GM21825 (cell line): ENCODE results near the gene RPL12.
"Not testable (repeated sequence)": the region's sequence is repeated elsewhere in the genome, so short reads cannot be mapped to it uniquely, and the experiment has no call there.

Experiments
- ATAC-seq: cut with Tn5 transposase; IDR thresholded peaks from one replicate; pipeline ENCODE4 v1.9.1; 2021; ENCODE audit warnings: mild to moderate bottlenecking, moderate library complexity; ENCODE audit not compliant: unreplicated experiment

The RPL12 gene

DNA sequence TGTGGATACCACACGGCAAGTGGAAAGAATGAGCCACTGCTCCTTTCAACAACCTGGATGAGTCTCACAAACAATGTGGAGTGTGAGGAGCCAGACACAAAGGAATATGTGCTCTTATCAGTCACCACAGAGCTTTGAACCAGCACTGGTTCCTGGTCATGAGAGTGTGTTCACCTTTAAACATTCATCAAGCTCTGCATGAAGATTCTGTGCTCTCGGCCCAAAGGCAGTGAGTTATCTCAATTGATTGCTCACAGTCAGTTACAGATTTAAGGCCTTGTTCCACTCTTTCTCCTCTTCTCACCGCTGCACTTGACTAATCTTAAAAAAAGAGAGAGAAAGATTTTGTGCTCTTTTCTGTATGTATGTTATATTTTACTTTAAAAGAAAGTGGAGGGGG lies 19.5 kb upstream of the RPL12 start:
- no peak for ATAC-seq

- ATAC-seq: no peak
Observed at GRCh38 chr9:127467621-127468020, 16.4 kb upstream of the RPL12 start.

GRCh38 chr9:127466407-127466917 lies 15.3 kb upstream of the RPL12 start:
- not testable (repeated sequence) for ATAC-seq

DNA sequence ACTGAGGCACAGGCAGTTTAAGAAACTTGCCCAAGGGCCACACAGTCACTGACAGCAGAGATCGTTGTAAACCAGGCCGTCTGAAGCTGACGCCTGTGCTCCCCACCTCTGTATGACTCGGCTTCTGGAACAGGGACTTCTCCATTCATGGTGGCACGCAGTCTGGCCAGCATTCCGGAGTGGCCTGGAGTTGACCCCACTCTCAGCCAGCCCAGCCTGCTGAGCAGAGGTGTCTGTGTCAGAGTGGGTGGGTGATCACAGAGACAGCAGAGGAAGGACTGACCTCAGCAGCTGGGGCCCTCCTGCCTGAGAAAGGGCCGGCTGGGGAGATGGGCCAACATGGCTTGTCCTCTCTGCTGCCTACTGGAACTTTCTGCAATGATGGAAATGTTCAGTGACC lies 12.7 kb upstream of the RPL12 start:
- ATAC-seq: no peak

DNA sequence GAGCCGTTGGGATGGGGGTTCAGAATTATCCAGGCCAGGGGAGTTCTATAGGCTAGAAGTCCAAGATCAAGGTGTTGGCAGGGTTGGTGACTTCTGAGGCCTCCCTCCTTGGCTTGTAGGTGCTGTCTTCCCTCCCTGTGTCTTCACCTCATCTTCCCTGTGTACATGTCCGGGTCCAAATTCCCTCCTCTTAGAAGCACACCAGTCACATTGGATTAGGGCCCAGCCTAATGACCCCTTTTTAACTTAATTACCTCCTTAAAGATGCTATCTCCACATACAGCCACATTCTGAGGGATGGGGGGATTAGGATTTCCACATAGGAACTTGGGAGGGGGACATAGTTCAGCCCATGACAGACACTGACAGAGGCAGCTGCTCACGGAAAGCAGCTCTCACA lies 12.2 kb upstream of the RPL12 start:
- no peak for ATAC-seq

DNA sequence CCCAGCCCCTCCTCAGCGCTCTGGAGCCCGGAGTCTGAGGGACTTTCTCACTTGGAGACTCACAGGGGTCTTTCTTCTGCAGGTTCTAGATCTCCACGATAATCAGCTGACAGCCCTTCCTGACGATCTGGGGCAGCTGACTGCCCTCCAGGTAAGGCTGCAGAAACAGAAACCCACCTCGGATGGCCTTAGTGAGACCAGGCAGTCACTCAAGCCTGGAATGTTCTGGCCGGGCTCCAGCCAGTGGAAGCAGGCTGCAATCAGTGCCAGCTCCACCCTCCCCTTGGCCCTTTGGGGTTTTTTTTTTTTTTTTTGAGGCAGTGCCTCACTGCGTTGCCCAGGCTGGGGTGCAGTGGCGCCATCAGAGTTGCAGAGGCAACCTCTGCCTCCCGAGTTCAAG lies 7.7 kb upstream of the RPL12 start:
- ATAC-seq: no peak

GRCh38 chr9:127457191-127457878 lies 6.1 kb upstream of the RPL12 start:
- ATAC-seq: no peak

GRCh38 chr9:127455324-127455992 lies 4.3 kb upstream of the RPL12 start:
- ATAC-seq: no peak

GRCh38 chr9:127452691-127453090 lies 1.5 kb upstream of the RPL12 start:
- no peak for ATAC-seq

DNA sequence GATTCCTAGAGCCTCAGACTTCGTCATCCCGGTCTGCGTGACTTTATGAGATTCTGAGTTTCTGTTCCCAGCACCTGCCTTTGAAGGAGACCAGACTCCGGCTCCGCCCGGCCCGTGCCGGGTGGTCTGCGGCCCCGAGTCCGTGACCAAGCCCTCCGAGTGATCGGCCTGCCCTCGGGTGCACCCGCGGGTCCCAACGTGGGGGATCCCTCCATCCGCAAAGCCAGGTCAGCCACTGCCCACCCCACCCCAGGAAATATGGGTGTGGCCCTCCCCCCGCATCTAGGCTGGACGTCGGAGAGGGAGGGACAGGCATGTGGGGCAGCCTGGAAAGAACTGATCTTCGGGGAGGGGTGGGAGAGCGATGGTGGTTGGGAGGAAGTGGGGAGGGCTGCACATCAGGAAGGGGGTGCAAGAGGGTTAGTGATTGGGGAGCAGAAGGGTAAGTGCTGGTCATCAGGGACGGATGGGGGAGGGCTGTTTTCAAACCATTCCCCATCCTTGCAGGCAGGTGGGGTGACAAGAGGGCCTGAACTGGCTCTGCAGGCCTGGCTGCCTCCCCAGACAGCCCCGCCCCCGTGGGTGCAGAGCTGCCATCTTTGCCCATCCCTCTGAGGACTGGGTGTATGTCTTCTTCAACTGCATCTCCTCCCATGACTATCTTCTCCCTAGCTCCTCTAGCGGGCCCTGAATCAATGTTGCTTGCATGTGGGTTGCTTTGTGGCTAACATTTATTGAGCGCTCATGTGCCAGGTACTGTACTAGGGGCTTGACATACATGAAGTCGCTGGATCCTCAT lies 851 bp upstream of the RPL12 start:
- peak; percentile 14 for ATAC-seq

GRCh38 chr9:127451608-127451857 lies 327 bp upstream of the RPL12 start:
- ATAC-seq: no peak

DNA sequence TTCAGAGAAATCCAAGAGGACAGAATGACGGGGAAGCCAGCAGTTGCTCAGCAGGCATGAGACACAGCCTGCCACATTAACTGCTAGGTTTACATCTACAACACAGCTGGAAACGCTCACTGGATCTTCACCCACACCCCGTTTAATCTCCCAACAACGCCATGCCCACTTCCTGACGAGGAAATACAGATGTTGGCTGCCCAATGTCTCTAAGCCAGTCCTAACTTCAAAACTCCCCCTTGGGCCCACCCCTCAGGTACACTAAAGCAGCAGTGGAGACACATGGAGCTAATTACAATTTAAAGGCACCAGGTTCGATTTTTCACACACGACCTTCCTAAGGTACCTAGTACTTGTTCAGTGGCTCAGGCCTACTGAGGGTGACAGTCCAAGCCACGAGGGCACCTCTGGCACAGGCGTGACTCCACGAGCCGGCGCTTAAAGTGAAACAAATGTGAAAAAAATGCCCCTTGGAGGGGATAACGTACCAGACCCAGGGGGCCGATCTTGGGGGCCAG lies 904 bp downstream of the RPL12 start:
- ATAC-seq: no peak

DNA sequence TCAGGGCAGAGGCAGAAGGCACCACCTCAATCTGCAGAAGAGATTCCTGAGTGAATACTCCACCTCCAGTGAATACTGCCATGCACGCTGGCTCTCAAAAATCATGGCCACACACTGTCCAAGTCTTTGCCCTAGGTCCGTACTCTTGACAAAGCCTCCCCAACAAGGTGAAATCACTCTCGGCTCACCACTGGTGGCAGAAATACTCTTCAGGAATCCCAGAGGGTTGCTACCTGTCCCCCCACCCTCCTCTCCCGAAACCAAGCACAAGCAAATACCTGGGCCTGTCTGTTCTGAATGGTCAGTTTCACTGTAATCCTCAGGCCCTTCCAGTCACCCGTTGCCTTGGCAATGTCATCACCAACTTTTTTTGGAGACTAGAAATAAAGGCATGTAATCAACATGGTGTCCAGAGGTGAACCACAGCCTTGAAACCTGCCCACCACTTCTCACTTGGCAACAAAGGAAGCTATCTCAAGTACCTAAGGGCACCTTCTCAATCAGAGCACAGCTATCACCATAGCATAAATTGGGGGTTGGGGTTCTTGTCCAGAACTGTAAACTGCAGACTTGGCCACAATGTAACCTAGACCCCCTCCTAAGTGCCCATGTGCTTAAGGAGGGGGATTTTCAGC lies 1.8 kb downstream of the RPL12 start:
- no peak for ATAC-seq

GRCh38 chr9:127448112-127448805 lies 2.9 kb downstream of the RPL12 start:
- no peak for ATAC-seq

- ATAC-seq: no peak
Observed at GRCh38 chr9:127447416-127448111, 3.6 kb downstream of the RPL12 start.

DNA sequence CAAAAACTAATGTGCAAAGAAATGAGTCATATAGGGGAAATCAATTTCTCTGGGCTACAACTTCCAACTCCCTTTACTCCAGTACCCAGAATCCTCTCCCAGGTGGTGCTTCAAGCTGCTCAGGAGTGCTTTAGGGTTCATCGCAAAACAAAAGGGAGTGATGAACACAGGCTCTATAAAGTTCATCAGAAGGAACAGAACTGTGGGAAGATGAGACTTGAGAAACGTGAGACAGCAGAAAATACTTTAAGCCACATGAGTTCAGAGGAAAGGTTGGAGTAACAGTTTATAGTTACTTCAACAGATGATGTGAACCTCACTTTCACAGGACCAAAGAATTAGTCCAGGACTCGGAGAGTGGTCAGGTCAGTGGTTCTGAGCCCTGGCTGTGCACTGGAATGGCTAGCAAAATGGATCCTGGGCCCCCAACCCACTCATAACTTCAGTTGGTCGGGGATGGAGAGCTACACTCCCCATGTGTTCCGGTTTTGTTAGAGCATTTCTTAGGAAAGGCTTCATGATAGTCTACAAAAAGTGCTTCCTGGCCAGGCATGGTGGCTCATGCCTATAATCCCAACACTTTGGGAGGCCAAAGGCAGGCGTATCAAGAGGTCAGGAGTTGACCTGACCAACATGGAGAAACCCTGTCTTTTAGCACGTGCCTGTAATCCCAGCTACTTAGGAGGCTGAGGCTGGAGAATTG lies 4.3 kb downstream of the RPL12 start:
- ATAC-seq: no peak

DNA sequence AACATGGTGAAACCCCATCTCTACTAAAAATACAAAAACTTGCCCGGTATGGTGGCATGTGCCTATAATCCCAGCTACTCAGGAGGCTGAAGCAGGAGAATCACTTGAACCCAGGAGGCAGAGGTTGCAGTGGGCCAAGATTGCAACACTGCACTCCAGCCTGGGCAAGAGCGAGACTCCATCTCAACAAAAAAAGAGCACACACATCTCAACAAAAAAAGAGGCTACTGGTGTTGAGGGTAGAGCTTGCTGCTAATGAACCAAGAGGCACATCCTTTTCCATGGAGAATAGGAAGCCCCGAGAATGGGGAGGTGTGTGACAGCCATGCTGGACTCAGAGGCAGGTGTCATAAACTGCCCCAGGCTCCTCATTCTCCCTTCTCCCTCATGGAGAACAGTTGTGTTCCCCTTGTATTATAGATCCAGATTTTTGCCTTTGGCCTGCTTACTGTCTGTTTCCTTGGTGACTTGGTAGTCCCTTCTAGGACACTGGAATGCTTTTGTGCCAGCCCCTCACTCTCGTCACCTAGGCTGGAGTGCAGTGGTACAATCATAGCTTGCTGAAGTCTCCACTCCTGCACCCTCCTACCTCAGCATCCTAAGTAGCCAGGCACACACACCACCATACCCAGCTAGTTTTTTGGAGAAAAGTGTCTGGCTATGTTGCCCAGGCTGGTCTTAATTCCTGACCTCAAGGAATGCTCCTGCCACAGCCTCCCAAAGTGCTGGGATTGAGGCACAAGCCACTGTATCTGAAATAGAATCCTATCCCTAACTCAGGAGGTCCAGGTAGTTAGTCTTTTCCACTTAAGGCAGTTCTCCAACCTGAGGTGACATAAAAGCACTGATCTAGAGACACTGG lies 5.1 kb downstream of the RPL12 start:
- ATAC-seq: no peak
